Endothelial cell of umbilical vein (primary cell): ENCODE data around the gene IGSF9B. TPM values are rescaled to one million over a fixed set of nuclear protein-coding genes. Genes with fewer than 3 reads are reported as not detected.
A peak's percentile ranks its signal among the peaks of the same experiment; 100 is the strongest.

ENCODE experiments used
- BruUV-seq: library from RNA; stranded (reverse); fragments of 400-500 nt; replicated peaks from 2 replicates; lab custom pipeline; 2021; lab: Mats Ljungman, UMichigan
- CTCF ChIA-PET: fragments of 300-600, 350-600 bp; sonication (Branson Sonifier 250); formaldehyde crosslinking; loops from one replicate; lab custom pipeline; 2021; ENCODE audit warnings: antibody characterized with exemption, inconsistent platforms; lab: Charles Lee
- POLR2A ChIA-PET: fragments of 300-600, 350-600 bp; sonication (Branson Sonifier 250); formaldehyde crosslinking; loops from one replicate; lab custom pipeline; 2021; ENCODE audit warnings: antibody characterized with exemption, inconsistent platforms; lab: Charles Lee
- DNase-seq: peaks from one replicate; pipeline ENCODE4 v3.0.0-alpha.2; 2011; ENCODE audit warnings: low read depth, low spot score
- FAIRE-seq: peaks from 2 replicates; lab custom pipeline; 2011; peaks lifted over from hg19 to GRCh38; lab: Jason Lieb, UNC
- H2AFZ ChIP-seq: 2 replicates; pipeline ENCODE4 v1.6.0; 2012; ENCODE audit warnings: low read depth, low read length, control low read depth, inconsistent platforms
- H3K27ac ChIP-seq: 2 replicates; pipeline ENCODE4 v1.5.1; 2011; ENCODE audit warnings: low read depth, mild to moderate bottlenecking, control low read depth, low read length, moderate library complexity; ENCODE audit not compliant: insufficient read depth
- H3K27me3 ChIP-seq, 2 experiments: 2 replicates each; pipeline versions ENCODE4 v1.6.0 to v1.6.1; 2011; ENCODE audit warnings: low read length in 2 of 2, mixed read lengths in 1 of 2; ENCODE audit not compliant: control insufficient read depth in 2 of 2, insufficient read depth in 2 of 2
- H3K36me3 ChIP-seq, 2 experiments: 2 replicates in 1 of 2; 3 replicates in 1 of 2; pipeline ENCODE4 v1.5.1; 2011; ENCODE audit warnings: low read length in 2 of 2, mild to moderate bottlenecking in 1 of 2, moderate library complexity in 1 of 2; ENCODE audit not compliant: control insufficient read depth in 2 of 2, insufficient read depth in 2 of 2; ENCODE audit errors: extremely low read depth in 1 of 2
- H3K4me1 ChIP-seq: 3 replicates; pipeline ENCODE4 v1.5.1; 2011; ENCODE audit warnings: mild to moderate bottlenecking, low read length; ENCODE audit not compliant: control insufficient read depth, insufficient read depth; ENCODE audit errors: extremely low read depth
- H3K4me2 ChIP-seq: 2 replicates; pipeline ENCODE4 v1.6.1; 2011; ENCODE audit warnings: low read length, control low read depth, mixed read lengths; ENCODE audit not compliant: insufficient read depth
- H3K4me3 ChIP-seq, 3 experiments: fragments of 200-600 bp in 1 of 3; sonication (generic), shearing (Covaris generic) in 1 of 3; replicated peaks in 1 of 3; 2 replicates each; pipeline ENCODE4 v1.5.1; 2011 to 2016; ENCODE audit warnings: control low read depth in 3 of 3, low read length in 3 of 3, mild to moderate bottlenecking in 2 of 3, inconsistent platforms in 1 of 3, low read depth in 1 of 3, moderate library complexity in 1 of 3; ENCODE audit not compliant: insufficient read depth in 1 of 3
- H3K79me2 ChIP-seq: 2 replicates; pipeline ENCODE4 v1.6.0; 2012; ENCODE audit warnings: low read length, inconsistent platforms; ENCODE audit not compliant: control insufficient read depth, insufficient read depth
- H3K9ac ChIP-seq: replicated peaks from 2 replicates; pipeline ENCODE3; 2011; ENCODE audit warnings: low read length, control low read depth; ENCODE audit not compliant: insufficient read depth; ENCODE audit errors: extremely low read depth
- H3K9me1 ChIP-seq: replicated peaks from 3 replicates; pipeline ENCODE4 v1.6.0; 2011; ENCODE audit warnings: mild to moderate bottlenecking, low read length; ENCODE audit not compliant: control insufficient read depth, insufficient read depth; ENCODE audit errors: extremely low read depth
- H3K9me3 ChIP-seq: replicated peaks from 2 replicates; pipeline ENCODE4 v1.5.1; 2012; ENCODE audit warnings: low read length, inconsistent platforms; ENCODE audit not compliant: control insufficient read depth, insufficient read depth
- H4K20me1 ChIP-seq: replicated peaks from 2 replicates; pipeline ENCODE3; 2011; ENCODE audit warnings: mild to moderate bottlenecking, low read length; ENCODE audit not compliant: control insufficient read depth, insufficient read depth; ENCODE audit errors: extremely low read depth
- EZH2 ChIP-seq: IDR thresholded peaks from 2 replicates; pipeline ENCODE4 v1.6.1; 2012; ENCODE audit warnings: borderline replicate concordance, low read depth, mild to moderate bottlenecking, moderate library complexity, low read length, inconsistent platforms; ENCODE audit not compliant: severe bottlenecking
- FOS ChIP-seq: IDR thresholded peaks from 2 replicates; pipeline ENCODE4 v1.6.1; 2011; ENCODE audit warnings: mild to moderate bottlenecking, low read length, moderate library complexity, borderline replicate concordance; ENCODE audit not compliant: insufficient read depth
- GATA2 ChIP-seq: IDR thresholded peaks from 2 replicates; pipeline ENCODE4 v1.7.0; 2011; ENCODE audit warnings: low read depth, mild to moderate bottlenecking, moderate library complexity, mixed read lengths, low read length; ENCODE audit not compliant: insufficient read length, insufficient read depth
- JUN ChIP-seq: IDR thresholded peaks from 2 replicates; pipeline ENCODE4 v1.6.1; 2011; ENCODE audit warnings: borderline replicate concordance, low read depth; ENCODE audit not compliant: insufficient read length, insufficient read depth
- MYC ChIP-seq: IDR thresholded peaks from one replicate; pipeline ENCODE4 v1.6.1; 2011; ENCODE audit warnings: mild to moderate bottlenecking, low read depth, low read length
- POLR2A ChIP-seq: IDR thresholded peaks from 2 replicates; pipeline ENCODE4 v1.6.1; 2012; ENCODE audit warnings: low read depth, mild to moderate bottlenecking, control low read depth, low read length
- POLR2AphosphoS5 ChIP-seq: IDR thresholded peaks from 2 replicates; pipeline ENCODE4 v1.6.1; 2012; ENCODE audit warnings: low read depth, mild to moderate bottlenecking, control low read depth, low read length, moderate library complexity; ENCODE audit not compliant: insufficient read depth
- dilution Hi-C: fragments of 300-500 bp; cut with MboI; formaldehyde crosslinking; loops from one replicate; pipeline ENCODE4 v1.15.0; 2019; ENCODE audit warnings: low sequenced_read_pairs; ENCODE audit not compliant: extremely low pct_ligation_motif_present
- intact Hi-C: fragments of 100-400 bp; cut with micrococcal nuclease; formaldehyde crosslinking; loops from one replicate; pipeline ENCODE4 v1.10.0; 2022
- polyA plus RNA-seq, 4 experiments: library from polyadenylated mRNA; depleted of rRNA in 3 of 4; stranded (reverse) in 3 of 4; unstranded in 1 of 4; fragments of >200 nt; gene quantifications; 2 replicates each; pipeline versions ENCODE4 v1.2.1 to v1.2.3, GENCODE V29; 2011 to 2012; ENCODE audit warnings: missing spikeins in 1 of 4
- total RNA-seq: library from RNA; stranded (reverse); gene quantifications from 2 replicates; pipeline ENCODE4 v1.2.3, GENCODE V29; 2021
- TF ChIP-seq, protein P1 (sequence below): IDR thresholded peaks from 2 replicates; pipeline ENCODE4 v1.6.1; 2011; ENCODE audit not compliant: insufficient read depth, insufficient read length
- TF ChIP-seq, protein P2 (sequence below), 2 donors: IDR thresholded peaks; 1 replicate in 1 of 2; 2 replicates in 1 of 2; pipeline ENCODE4 v1.5.1; 2011; ENCODE audit warnings: low read length in 2 of 2, mild to moderate bottlenecking in 2 of 2, moderate library complexity in 2 of 2, control low read depth in 1 of 2, inconsistent platforms in 1 of 2, low read depth in 1 of 2; ENCODE audit not compliant: insufficient read depth in 1 of 2; ENCODE audit errors: extremely low read depth in 1 of 2

Gene IGSF9B
- total and polyA plus RNA-seq, 2 donors (not counting 3 experiments of a cell fraction or from before 2014, with no cell fraction given), result 0.15 to 0.18 TPM

DNA sequence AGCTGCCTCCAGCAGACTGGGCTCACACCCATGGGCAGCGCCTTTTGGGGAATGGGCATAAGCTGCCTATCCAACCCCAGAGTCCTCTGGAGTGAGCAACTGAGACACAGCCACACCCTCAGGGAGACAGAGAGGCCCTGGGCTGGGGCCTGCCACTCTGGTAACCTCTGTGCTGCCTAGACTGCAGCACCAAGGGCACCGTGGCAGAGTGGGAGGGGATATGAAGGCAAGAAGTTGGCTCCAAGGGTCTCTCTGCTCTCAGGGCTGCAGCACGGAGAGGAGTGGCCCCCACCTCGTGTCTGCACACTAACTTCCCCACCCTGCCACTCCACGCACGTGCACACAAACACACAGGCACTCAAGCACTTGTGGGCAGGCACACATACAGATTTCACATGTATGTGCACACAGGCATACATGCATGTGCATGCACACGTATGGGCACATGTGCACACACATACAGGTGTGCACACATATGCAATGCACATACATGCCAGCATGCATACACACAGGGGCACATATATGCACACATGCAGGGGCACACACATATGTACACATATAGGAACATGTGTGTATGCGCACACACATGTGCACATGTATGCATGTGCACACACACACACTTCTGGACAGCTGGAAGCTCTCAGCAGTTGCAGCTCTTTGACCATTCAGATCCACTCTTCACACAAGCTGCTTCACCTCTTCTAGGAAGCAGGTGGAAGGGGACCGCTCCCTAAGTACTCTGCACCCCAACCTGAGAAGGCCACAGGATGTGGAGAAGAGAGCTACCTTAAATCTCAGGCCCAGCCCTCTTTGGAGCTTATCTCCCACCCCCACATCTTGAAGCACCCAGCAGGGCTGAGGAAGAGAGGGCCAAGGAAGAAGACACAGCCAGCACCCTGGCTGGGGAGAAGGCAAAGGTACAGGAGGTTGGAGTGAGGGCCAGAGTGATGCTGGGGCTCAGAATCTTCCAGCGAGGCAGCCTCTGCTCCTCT lies 4.3 kb downstream of the IGSF9B start:
- H2AFZ ChIP-seq, result no peak overlapping the region
- H3K79me2 ChIP-seq, result no peaks in the 10 kb centered on the region
- no peaks in the 10 kb centered on the region for H3K9me1 ChIP-seq
- H3K27me3 ChIP-seq, result peaks cover 29 to 31% of the 10 kb centered on the region in 2 experiments
- H3K27ac ChIP-seq, result no peak overlapping the region
- TF ChIP-seq EZH2, result no peak
- TF ChIP-seq, protein P1, sequence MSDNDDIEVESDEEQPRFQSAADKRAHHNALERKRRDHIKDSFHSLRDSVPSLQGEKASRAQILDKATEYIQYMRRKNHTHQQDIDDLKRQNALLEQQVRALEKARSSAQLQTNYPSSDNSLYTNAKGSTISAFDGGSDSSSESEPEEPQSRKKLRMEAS, result peak; percentile 8
- POLR2A ChIA-PET, result no interaction called here
- no peaks in the 10 kb centered on the region for H3K9me3 ChIP-seq
- FAIRE-seq (no peak), DNase-seq (no peak)
- intact Hi-C loops, result no loop called here
- CTCF ChIA-PET, result no interaction called here
- dilution Hi-C loops, result no loop called here
- no peaks in the 10 kb centered on the region for H3K36me3 ChIP-seq
- H3K4me2 ChIP-seq, result no peak overlapping the region
- H4K20me1 ChIP-seq, result no peaks in the 10 kb centered on the region
- H3K4me1 ChIP-seq, result no peaks in the 10 kb centered on the region
- no peak overlapping the region for H3K9ac ChIP-seq
- BruUV-seq, result no TSS peak
- no peak overlapping the region for H3K4me3 ChIP-seq

GRCh38 chr11:133951327-133952198 lies 5.2 kb downstream of the IGSF9B start:
- FAIRE-seq (no peak), DNase-seq (no peak)
- no peaks in the 10 kb centered on the region for H3K79me2 ChIP-seq
- H3K4me1 ChIP-seq, result no peaks in the 10 kb centered on the region
- no peak overlapping the region for H3K27ac ChIP-seq
- no peak overlapping the region for H3K4me2 ChIP-seq
- H3K27me3 ChIP-seq, result peaks cover 37% of the 10 kb centered on the region in 2 experiments
- no TSS peak for BruUV-seq
- H3K9me3 ChIP-seq, result no peaks in the 10 kb centered on the region
- TF ChIP-seq GATA2, result no peak
- TF ChIP-seq MYC, result no peak
- TF ChIP-seq POLR2A, result no peak
- TF ChIP-seq, protein P1, result no peak
- no peak for TF ChIP-seq POLR2AphosphoS5
- no peak for TF ChIP-seq FOS
- no peak for TF ChIP-seq EZH2
- no peak for TF ChIP-seq JUN
- TF ChIP-seq, protein P2, sequence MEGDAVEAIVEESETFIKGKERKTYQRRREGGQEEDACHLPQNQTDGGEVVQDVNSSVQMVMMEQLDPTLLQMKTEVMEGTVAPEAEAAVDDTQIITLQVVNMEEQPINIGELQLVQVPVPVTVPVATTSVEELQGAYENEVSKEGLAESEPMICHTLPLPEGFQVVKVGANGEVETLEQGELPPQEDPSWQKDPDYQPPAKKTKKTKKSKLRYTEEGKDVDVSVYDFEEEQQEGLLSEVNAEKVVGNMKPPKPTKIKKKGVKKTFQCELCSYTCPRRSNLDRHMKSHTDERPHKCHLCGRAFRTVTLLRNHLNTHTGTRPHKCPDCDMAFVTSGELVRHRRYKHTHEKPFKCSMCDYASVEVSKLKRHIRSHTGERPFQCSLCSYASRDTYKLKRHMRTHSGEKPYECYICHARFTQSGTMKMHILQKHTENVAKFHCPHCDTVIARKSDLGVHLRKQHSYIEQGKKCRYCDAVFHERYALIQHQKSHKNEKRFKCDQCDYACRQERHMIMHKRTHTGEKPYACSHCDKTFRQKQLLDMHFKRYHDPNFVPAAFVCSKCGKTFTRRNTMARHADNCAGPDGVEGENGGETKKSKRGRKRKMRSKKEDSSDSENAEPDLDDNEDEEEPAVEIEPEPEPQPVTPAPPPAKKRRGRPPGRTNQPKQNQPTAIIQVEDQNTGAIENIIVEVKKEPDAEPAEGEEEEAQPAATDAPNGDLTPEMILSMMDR (IDR thresholded peaks at IDR 0.05; ENCODE audit: extremely low read depth in 1 of 2, insufficient read depth in 1 of 2, low read depth in 1 of 2, low read length in 2 of 2), result no peak
- dilution Hi-C loops, result no loop called here
- no peak overlapping the region for H3K9ac ChIP-seq
- no peaks in the 10 kb centered on the region for H3K36me3 ChIP-seq
- intact Hi-C loops, result no loop called here
- H3K4me3 ChIP-seq, result no peak overlapping the region
- no peaks in the 10 kb centered on the region for H4K20me1 ChIP-seq
- ChIA-PET POLR2A (no interaction called here), CTCF (no interaction called here)
- no peaks in the 10 kb centered on the region for H3K9me1 ChIP-seq
- H2AFZ ChIP-seq, result no peak overlapping the region
